Kidney epithelial cell (primary cell): Measurements from ENCODE around the gene TTLL12. TPM values are rescaled to one million over a fixed set of nuclear protein-coding genes. Genes with fewer than 3 reads are reported as not detected.

Experiments used
- DNase-seq: peaks from one replicate; pipeline ENCODE4 v3.0.0-alpha.2; 2010; ENCODE audit warnings: low read depth
- H3K27me3 ChIP-seq: 2 replicates; pipeline ENCODE4 v1.6.0; 2011; ENCODE audit warnings: low read length; ENCODE audit not compliant: control insufficient read depth, insufficient read depth
- H3K36me3 ChIP-seq: 2 replicates; pipeline ENCODE4 v1.5.1; 2011; ENCODE audit warnings: low read length; ENCODE audit not compliant: control insufficient read depth, insufficient read depth
- H3K4me3 ChIP-seq: 2 replicates; pipeline ENCODE4 v1.5.1; 2011; ENCODE audit warnings: low read depth, mild to moderate bottlenecking, control low read depth, low read length
- CTCF ChIP-seq: IDR thresholded peaks from 2 replicates; pipeline ENCODE4 v1.5.1; 2011; ENCODE audit warnings: mild to moderate bottlenecking, moderate library complexity, low read length, control low read depth, inconsistent platforms; ENCODE audit not compliant: insufficient read depth, poor library complexity, severe bottlenecking
- total RNA-seq: library from RNA; depleted of rRNA; stranded (reverse); fragments of >200 nt; gene quantifications from 2 replicates; pipeline ENCODE4 v1.2.3, GENCODE V29; 2015

Gene TTLL12
- total RNA-seq, 1 donor from 2014 or later: 46.2 TPM

DNA sequence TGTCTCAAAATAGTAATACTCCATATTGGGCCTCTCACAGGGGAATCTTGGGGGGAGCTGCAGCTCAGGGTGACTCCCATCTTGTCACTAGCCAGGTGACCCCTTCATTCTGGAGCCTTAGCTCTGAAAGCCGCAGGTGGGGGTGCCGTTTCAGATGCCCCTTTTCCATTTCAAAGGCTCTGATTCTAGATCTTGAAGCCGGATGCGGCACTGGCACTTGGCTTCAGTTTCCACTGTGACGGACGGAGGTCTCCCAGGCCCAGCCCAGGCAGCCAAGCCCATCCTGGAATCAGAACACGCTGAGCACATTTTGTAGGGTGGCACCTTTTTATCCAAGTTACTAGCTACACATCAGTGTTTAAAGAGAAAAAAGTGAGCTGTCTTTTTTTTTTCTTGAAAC lies 70.0 kb downstream of the TTLL12 start:
- Histone ChIP-seq H3K27me3 (peaks cover under 1% of the 10 kb centered on the region), H3K36me3 (no peaks in the 10 kb centered on the region), H3K4me3 (no peak overlapping the region)
- TF ChIP-seq CTCF: no peak
- DNase-seq: no peak

Other genes with a start within 250 kb of the TTLL12 start
- 62.9 and 72.2 TPM in 2 replicates for gene PACSIN2, start 172.0 kb downstream of the TTLL12 start, total RNA-seq
- 13.2 and 14.8 TPM in 2 replicates for gene TTLL1, start 97.7 kb downstream of the TTLL12 start, total RNA-seq
- 28.5 and 31.3 TPM in 2 replicates for gene BIK, start 76.4 kb downstream of the TTLL12 start, total RNA-seq
- gene MCAT, start 43.7 kb downstream of the TTLL12 start, total RNA-seq: 32.8 and 32.9 TPM in 2 replicates
- 394 and 515 TPM in 2 replicates for gene TSPO, start 35.6 kb downstream of the TTLL12 start, total RNA-seq
- gene SCUBE1, start 156.2 kb upstream of the TTLL12 start, total RNA-seq: 0.04 and 0.82 TPM in 2 replicates
- gene MPPED1, start 224.9 kb upstream of the TTLL12 start, total RNA-seq: not detected in 2 replicates